GM08714 (cell line): Measurements from ENCODE around the gene TOMM6.

Experiments
- H3K4me3 ChIP-seq: fragments of 200-500 bp; sonication (Bioruptor generic); 2 replicates; pipeline ENCODE4 v1.5.1; 2014; ENCODE audit warnings: mild to moderate bottlenecking, low read length, inconsistent platforms
- ZNF274 ChIP-seq: IDR thresholded peaks from 2 replicates; pipeline ENCODE4 v1.6.1; 2012; ENCODE audit warnings: mild to moderate bottlenecking, low read depth, low read length

The TOMM6 gene

DNA sequence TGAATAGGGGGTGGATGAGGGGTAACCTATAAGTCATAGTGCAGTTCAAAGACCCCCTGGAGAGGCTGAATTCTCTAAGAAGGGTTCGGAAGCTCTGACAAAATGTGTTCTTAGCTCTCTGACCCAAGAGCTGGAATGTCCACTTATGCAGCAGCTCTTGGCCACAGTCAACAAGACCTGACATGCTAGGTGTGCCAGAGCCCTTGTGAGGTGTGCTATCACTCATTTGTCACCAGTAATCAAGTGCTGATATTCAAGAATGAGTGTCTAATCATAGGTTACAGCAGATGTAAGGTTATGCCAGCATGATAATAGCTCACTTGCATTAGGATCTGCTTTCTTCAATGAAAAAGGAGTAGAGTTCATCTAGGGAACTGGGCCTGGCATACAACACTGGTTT is 28.1 kb downstream of the TOMM6 start:
- H3K4me3 ChIP-seq = no peak overlapping the region
- TF ChIP-seq ZNF274 = no peak

DNA sequence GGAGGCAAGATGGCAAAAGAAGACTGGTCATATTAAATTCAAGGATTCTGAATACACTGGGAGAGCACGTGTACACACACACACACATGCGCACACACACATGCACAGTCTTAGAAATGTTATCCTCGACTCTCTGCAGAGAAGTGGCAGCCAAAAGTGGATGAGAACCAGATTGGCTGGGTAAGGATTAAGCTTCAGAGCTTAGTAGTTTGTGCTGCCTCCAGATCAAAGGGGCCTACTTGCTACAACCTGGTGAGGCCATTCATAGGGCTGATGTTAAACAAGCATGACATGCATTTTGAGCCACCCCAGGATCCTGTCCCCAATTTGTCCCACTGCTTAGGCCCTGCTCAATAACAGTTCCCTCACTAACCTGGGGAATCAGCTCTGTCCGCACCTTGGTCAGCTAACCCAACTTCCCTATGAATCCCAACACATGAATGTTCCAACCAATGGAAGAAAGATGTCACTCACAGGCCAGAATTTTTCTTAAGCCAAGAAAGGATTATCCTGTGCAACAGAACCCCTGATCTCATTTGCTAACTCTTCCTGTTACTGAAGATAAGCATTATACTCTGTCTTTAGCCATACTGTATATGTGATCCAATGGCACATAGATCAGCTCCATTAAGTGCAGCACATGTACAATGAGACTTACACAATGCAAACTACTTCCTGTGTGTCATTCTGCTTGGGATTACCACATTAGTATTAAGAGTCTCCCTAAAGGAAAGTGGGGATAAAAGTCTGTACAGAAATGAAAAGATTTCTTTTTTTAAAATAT is 31.0 kb downstream of the TOMM6 start:
- no peak overlapping the region for H3K4me3 ChIP-seq
- no peak for TF ChIP-seq ZNF274

DNA sequence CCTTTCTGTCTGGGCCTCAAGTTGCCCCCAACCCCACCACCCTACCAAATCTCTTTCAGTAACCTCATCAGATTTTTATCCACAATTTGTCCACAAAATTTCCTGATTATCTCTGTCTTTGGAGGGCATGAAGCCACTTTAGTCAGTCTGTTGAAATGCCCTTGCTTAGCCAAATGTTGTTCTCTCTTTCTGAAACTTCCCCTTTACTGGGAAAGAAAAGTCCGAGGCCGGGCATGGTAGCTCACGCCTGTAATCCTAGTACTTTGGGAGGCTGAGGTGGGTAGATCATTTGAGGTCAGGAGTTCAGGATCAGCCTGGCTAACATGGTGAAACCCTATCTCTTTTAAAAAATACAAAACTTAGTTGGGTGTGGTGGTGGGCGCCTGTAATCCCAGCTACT is 33.8 kb downstream of the TOMM6 start:
- no peak overlapping the region for H3K4me3 ChIP-seq
- TF ChIP-seq ZNF274 = no peak

DNA sequence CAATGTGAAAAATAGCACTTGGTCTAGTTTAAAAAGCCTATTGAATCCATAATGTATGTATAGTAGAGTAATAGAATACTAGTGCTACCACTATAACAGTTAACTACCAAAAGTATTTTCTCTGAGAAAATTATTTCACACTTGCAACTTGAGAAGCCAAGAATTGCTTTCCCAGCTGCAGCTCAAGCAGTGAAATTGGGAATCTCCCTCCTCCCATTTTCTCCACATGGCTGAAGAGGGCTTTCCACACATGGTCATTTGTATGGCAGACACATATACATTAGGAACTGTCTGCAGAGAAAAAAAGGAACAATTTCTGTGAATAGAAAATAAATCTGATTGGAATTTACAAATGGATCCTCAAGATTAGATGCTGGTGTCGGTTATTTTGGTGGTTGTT is 34.5 kb downstream of the TOMM6 start:
- H3K4me3 ChIP-seq = no peak overlapping the region
- no peak for TF ChIP-seq ZNF274

DNA sequence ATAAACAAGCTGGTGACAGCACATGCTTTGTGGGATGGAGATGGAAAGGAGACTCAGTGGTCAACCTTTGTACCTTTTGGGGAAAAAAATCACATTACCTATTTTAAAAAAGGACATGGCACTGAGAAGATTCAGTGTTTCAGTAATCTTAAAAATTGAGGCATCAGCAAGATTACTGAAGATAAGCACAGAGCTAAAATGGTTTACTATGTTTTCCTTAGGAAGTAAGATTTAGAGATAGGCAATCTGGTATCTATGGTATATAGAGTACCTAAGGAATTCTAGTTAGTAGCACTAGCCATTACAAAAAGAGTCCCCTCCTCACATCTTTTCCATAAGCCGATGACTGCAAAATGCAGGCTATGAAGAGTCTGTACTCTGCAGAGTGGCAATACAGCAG is 35.7 kb downstream of the TOMM6 start:
- no peak overlapping the region for H3K4me3 ChIP-seq
- TF ChIP-seq ZNF274 = no peak

DNA sequence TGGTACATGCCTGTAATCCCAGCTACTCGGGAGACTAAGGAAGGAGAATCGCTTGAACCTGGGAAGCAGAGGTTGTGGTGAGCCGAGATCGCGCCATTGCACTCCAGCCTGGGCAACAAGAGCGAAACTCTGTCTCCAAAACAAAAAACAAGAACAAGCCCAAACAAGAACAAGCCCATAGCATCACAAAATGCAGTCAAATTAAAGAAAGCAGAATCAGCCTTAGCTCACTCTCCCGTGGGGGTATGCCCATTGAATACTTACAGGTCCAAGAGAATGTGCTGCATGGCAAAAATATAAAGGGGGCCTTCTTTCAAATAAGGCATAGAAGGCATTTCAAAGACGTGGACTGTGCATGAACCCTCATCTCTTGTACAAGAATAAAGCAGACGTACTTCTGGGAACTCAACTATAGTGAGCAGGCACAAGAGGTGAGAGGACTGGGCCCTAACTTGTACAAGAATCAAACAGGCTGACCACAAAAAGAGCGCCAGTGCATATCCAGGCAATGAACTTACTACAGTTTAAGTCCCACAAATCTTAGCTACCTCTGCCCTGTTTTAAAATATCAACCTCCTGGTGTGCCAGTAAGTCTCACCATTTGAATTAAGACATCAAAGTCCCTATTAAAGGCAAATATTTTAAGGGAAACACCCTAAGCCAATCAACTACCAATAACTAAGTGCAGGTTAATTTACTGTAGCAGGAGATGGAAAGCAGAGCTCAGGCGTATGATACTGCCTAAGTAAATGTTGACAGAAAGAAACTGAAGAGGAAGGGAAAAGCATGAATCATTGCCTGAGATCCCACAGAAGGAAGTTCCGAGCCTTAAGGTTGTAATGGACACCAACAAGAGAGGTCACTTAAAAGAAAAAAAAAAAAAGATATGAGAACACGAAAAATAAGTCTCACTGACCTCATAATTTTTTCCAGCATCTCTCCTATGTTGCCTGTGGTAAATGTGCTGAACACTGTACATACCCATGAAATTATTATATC is 37.4 kb downstream of the TOMM6 start:
- H3K4me3 ChIP-seq = no peak overlapping the region
- no peak for TF ChIP-seq ZNF274

DNA sequence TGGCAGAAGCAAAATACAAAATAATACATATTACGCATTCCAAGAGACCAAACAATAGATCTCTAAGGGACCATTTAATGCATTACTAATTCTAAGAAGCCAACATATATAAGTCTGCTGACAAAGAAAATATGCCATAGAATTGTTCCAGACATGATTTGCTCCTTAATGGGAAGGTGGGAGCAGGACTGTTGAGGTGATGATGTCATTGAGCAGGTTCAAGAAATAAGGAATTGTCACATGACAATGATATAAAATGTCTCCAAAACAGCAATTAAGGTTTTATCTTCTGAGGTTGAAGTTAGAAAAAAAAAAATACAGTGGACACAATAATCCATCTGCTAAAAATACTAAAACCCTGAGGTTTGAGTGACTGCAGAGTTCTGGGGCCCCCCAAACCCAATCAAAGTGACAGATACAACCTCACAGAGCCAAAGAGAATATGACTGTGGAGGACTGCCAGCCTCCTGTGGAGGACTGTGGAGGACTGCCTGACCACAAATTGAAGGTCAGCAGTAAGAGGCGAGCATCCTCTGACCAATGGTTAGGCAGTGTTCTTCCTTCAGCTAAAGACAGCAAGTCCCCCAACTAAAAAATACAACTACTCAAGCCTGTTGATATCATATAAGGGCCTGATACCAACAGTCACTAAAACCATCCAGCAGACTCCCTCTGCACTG is 39.0 kb downstream of the TOMM6 start:
- H3K4me3 ChIP-seq = no peak overlapping the region
- TF ChIP-seq ZNF274 = no peak

DNA sequence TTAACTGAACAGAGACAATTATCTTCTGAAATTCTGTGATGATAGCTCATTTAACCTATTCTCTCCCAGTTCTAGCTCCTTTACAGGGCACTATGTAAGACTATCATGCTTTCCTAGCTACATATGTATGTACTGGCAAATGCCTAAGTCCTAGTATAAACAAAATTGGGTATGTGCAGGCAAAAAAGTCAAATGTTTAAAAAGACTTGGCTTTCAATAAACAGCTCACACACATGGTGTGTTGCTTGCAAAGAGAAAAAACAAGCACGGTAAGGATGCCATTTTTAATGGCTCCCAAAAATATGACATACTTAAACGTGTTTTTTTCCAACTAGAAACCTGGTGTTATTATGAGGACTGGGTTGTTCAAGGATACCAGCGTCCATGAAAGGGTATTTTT is 44.8 kb downstream of the TOMM6 start:
- H3K4me3 ChIP-seq = no peak overlapping the region
- TF ChIP-seq ZNF274 = no peak

DNA sequence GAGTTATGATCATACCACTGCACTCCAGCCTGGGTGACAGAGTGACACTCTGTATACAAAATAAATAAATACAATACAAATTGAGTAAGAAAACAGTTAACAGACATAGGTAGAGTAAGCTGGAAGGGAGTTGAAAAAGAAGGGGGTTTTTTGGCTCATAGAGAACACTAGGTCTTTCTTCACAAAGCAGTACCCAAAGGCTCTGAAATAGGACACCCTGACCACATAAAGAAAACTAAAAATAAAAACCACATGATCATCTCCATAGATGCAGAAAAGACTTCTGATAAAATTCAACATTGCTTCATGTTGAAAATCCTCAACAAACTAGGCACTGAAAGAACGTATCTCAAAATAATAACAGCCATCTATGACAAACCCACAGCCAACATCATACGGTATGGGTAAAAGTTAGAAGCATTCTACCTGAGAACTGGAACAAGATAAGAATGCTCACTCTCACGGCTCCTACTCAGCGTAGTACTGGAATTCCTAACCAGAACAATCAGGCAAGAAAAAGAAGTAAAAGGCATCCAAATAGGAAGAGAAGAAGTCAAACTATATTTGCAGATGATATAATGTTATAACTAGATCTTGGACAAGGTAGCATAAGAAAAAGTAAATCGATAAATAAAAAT is 48.6 kb downstream of the TOMM6 start:
- no peak overlapping the region for H3K4me3 ChIP-seq
- TF ChIP-seq ZNF274 = no peak

DNA sequence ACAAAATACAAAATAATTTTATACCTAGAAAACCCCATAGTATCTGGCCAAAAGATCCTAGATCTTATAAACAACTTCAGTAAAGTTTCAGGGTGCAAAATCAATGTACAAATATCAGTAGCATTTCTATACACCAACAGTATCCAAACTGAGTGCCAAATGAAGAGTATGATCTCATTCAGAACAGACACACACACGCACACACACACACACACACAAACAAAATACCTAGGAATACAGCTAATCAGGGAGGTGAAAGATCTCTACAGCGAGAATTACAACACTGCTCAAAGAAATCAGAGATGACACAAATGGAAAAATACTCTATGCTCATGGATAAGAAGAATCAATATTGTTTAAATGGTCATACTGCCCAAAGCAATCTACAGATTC is 49.2 kb downstream of the TOMM6 start:
- no peak overlapping the region for H3K4me3 ChIP-seq

More for the DNA sequence above, 49.2 kb downstream of the TOMM6 start:
- no peak for TF ChIP-seq ZNF274
